HepG2 (cell line): ENCODE data around the gene ATOH8. TPM values are rescaled to one million over a fixed set of nuclear protein-coding genes. Genes with fewer than 3 reads are reported as not detected.
A peak's percentile ranks its signal among the peaks of the same experiment; 100 is the strongest.

Source experiments
- FOXK2 ChIP-seq: fragments of 450-650 bp; IDR thresholded peaks from 2 replicates; pipeline ENCODE4 v1.6.1; 2016
- FUBP1 ChIP-seq: sonication (generic); formaldehyde crosslinking; IDR thresholded peaks from 2 replicates; pipeline ENCODE4 v1.5.1; 2020; ENCODE audit warnings: missing genetic modification reagents, mild to moderate bottlenecking, borderline replicate concordance
- GATAD1 ChIP-seq: IDR thresholded peaks from 2 replicates; pipeline ENCODE4 v1.6.1; 2016; ENCODE audit warnings: missing genetic modification reagents, missing compliant biosample characterization
- MAFF ChIP-seq: IDR thresholded peaks from 2 replicates; pipeline ENCODE4 v1.6.1; 2011; ENCODE audit warnings: low read depth, low read length, improper control_type of control experiment
- NFKBIZ ChIP-seq: IDR thresholded peaks from 2 replicates; pipeline ENCODE4 v1.6.1; 2018; ENCODE audit warnings: missing genetic modification reagents, missing compliant biosample characterization
- NR2F6 ChIP-seq, 2 experiments: IDR thresholded peaks; 2 replicates each; pipeline ENCODE4 v1.6.1; 2016; ENCODE audit warnings: antibody characterized with exemption in 1 of 2, mild to moderate bottlenecking in 1 of 2
- RBAK ChIP-seq: sonication (generic); formaldehyde crosslinking; IDR thresholded peaks from 2 replicates; pipeline ENCODE4 v1.5.1; 2020; ENCODE audit warnings: mild to moderate bottlenecking, missing genetic modification reagents
- REL ChIP-seq: sonication (generic); formaldehyde crosslinking; conservative IDR thresholded peaks from 2 replicates; pipeline ENCODE4 v1.8.0; 2022; ENCODE audit warnings: mild to moderate bottlenecking, missing genetic modification reagents, moderate library complexity
- TBP ChIP-seq: sonication (generic); formaldehyde crosslinking; IDR thresholded peaks from 2 replicates; pipeline ENCODE4 v1.5.0; 2020; ENCODE audit warnings: missing genetic modification reagents
- TMF1 ChIP-seq: sonication (generic); formaldehyde crosslinking; IDR thresholded peaks from 2 replicates; pipeline ENCODE4 v1.8.1; 2022; ENCODE audit warnings: low read depth, missing genetic modification reagents
- TRAFD1 ChIP-seq: sonication (generic); formaldehyde crosslinking; IDR thresholded peaks from 2 replicates; pipeline ENCODE4 v1.5.1; 2020; ENCODE audit warnings: missing genetic modification reagents, mild to moderate bottlenecking, borderline replicate concordance
- XRCC5 ChIP-seq: fragments of 200-400 bp; formaldehyde crosslinking; optimal IDR thresholded peaks from 2 replicates; pipeline ENCODE3; 2017; ENCODE audit warnings: mild to moderate bottlenecking, low read length
- ZFYVE20 ChIP-seq: sonication (generic); formaldehyde crosslinking; IDR thresholded peaks from 2 replicates; pipeline ENCODE4 v1.8.0; 2023; ENCODE audit warnings: low read depth, mild to moderate bottlenecking, moderate library complexity, missing genetic modification reagents, borderline replicate concordance
- ZNF10 ChIP-seq: sonication (generic); formaldehyde crosslinking; IDR thresholded peaks from 2 replicates; pipeline ENCODE4 v1.4.0; 2020; ENCODE audit warnings: mild to moderate bottlenecking, low read depth, missing genetic modification reagents, borderline replicate concordance
- ZNF205 ChIP-seq: IDR thresholded peaks from 2 replicates; pipeline ENCODE4 v1.6.1; 2018; ENCODE audit warnings: missing biosample characterization, missing genetic modification reagents
- ZNF333 ChIP-seq: sonication (generic); formaldehyde crosslinking; IDR thresholded peaks from 2 replicates; pipeline ENCODE4 v1.4.0; 2020; ENCODE audit warnings: mild to moderate bottlenecking, missing genetic modification reagents, borderline replicate concordance
- ZNF609 ChIP-seq: sonication (generic); formaldehyde crosslinking; IDR thresholded peaks from 2 replicates; pipeline ENCODE4 v1.4.0; 2020; ENCODE audit warnings: mild to moderate bottlenecking, missing genetic modification reagents, borderline replicate concordance
- ZNF775 ChIP-seq: sonication (generic); formaldehyde crosslinking; IDR thresholded peaks from 2 replicates; pipeline ENCODE4 v1.4.0; 2020; ENCODE audit warnings: missing genetic modification reagents, mild to moderate bottlenecking, moderate library complexity, borderline replicate concordance
- polyA plus RNA-seq, 8 experiments: library from polyadenylated mRNA; depleted of rRNA in 3 of 8; stranded (reverse) in 7 of 8; unstranded in 1 of 8; fragments of >200 nt; fragmentation: Illumina TruSeq in 4 of 8; extraction: Trizol in 4 of 8; gene quantifications; 2 replicates each; pipeline versions ENCODE4 v1.2.1 to v1.2.3, GENCODE V29; 2011 to 2016; ENCODE audit warnings: low read depth in 4 of 8, missing spikeins in 1 of 8, mixed read lengths in 1 of 8; ENCODE audit not compliant: insufficient read depth in 1 of 8
- total RNA-seq, 5 experiments: library from RNA; depleted of rRNA; stranded (reverse); fragments of >200 nt; fragmentation: Illumina TruSeq; extraction: Trizol; gene quantifications; 2 replicates each; pipeline ENCODE4 v1.2.3, GENCODE V29; 2016; ENCODE audit warnings: low read depth in 1 of 5
- TF ChIP-seq, protein P1 (sequence below): sonication (generic); formaldehyde crosslinking; IDR thresholded peaks from 2 replicates; pipeline ENCODE4 v1.4.0; 2020; ENCODE audit warnings: missing genetic modification reagents; ENCODE audit errors: not compliant biosample characterization
- TF ChIP-seq, protein P2 (sequence below): sonication (generic); formaldehyde crosslinking; IDR thresholded peaks from 2 replicates; pipeline ENCODE4 v1.8.0; 2022; ENCODE audit warnings: missing genetic modification reagents, low read depth, mild to moderate bottlenecking, borderline replicate concordance

ATOH8 gene
- total and polyA plus RNA-seq, 2 of the 13 experiments (the other 11 are each of a cell fraction or from before 2014, with no cell fraction given), result 0.13 to 0.61 TPM

- TF ChIP-seq ZNF10 (CRISPR knock-in tag) (no peak), NR2F6 (IDR thresholded peaks at IDR 0.05) (no peak; the same call in 1 of the 2 replicates), NR2F6 (CRISPR knock-in tag; IDR thresholded peaks at IDR 0.05) (peak; percentile 62; the same call in 1 of the 2 replicates), NFKBIZ (CRISPR knock-in tag) (no peak), FUBP1 (CRISPR knock-in tag) (no peak), TMF1 (no peak), REL (CRISPR knock-in tag) (no peak), ZFYVE20 (CRISPR knock-in tag) (no peak), MAFF (no peak), FOXK2 (no peak), ZNF333 (CRISPR knock-in tag) (no peak), ZNF775 (no peak), ZNF205 (CRISPR knock-in tag) (0 out of 2 replicates have a peak, but pooled peaks have one; percentile 41), XRCC5 (no peak), GATAD1 (CRISPR knock-in tag) (no peak), RBAK (CRISPR knock-in tag) (no peak), TBP (no peak), ZNF609 (no peak), TRAFD1 (CRISPR knock-in tag) (no peak)
- TF ChIP-seq, protein P1, sequence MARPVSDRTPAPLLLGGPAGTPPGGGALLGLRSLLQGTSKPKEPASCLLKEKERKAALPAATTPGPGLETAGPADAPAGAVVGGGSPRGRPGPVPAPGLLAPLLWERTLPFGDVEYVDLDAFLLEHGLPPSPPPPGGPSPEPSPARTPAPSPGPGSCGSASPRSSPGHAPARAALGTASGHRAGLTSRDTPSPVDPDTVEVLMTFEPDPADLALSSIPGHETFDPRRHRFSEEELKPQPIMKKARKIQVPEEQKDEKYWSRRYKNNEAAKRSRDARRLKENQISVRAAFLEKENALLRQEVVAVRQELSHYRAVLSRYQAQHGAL (CRISPR knock-in tag), result no peak
- TF ChIP-seq, protein P2, sequence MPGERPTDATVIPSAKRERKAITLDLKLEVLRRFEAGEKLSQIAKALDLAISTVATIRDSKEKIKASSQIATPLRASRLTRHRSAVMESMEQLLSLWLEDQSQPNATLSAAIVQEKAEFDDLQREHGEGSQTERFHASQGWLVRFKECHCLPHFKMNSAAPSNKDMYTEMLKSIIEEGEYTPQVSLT (CRISPR knock-in tag), result no peak
Observed at GRCh38 chr2:85741833-85742455, 11.8 kb upstream of the ATOH8 start (continued).
